ENCODE data around the gene BTBD10.

GRCh38 chr11:13473013-13473722 lies 10.1 kb upstream of the BTBD10 start:
- TF ChIP-seq CTCF (IDR thresholded peaks at IDR 0.05; ENCODE audit: poor library complexity, severe bottlenecking): no peak
- no peak for TF ChIP-seq TAF1 (IDR thresholded peaks at IDR 0.05; ENCODE audit: low read depth)
- no peak for TF ChIP-seq MXI1 (conservative IDR thresholded peaks at IDR 0.05; ENCODE audit: poor library complexity, severe bottlenecking)
- no peak for TF ChIP-seq POLR2AphosphoS5 (IDR thresholded peaks at IDR 0.05)
- TF ChIP-seq REST (IDR thresholded peaks at IDR 0.05; ENCODE audit: borderline replicate concordance): no peak
- TF ChIP-seq RAD21 (conservative IDR thresholded peaks at IDR 0.05): no peak
- TF ChIP-seq EZH2 (IDR thresholded peaks at IDR 0.05; ENCODE audit: borderline replicate concordance, insufficient read depth, low read length, poor library complexity, severe bottlenecking): no peak
- TF ChIP-seq EP300 (conservative IDR thresholded peaks at IDR 0.05; ENCODE audit: poor library complexity, severe bottlenecking): no peak
- TF ChIP-seq SMC3 (conservative IDR thresholded peaks at IDR 0.05; ENCODE audit: poor library complexity): no peak

Data from neural cell (in vitro differentiated cells).